Gastroesophageal sphincter (tissue), 3 donors: ENCODE data around the gene OAS1.
"Not testable (repeated sequence)": the region's sequence is repeated elsewhere in the genome, so short reads cannot be mapped to it uniquely, and the experiment has no call there.

Experiments
- POLR2AphosphoS5 ChIP-seq: sonication (generic); formaldehyde crosslinking; IDR thresholded peaks from one replicate; pipeline ENCODE4 v1.6.1; 2017; ENCODE audit warnings: antibody characterized with exemption
- TF ChIP-seq, protein P1 (sequence below), 4 experiments: fragments of 200-600 bp in 2 of 4; fragments of 450-650 bp in 2 of 4; sonication (generic) in 1 of 4; IDR thresholded peaks; one replicate each; pipeline ENCODE4 v1.5.1; 2017 to 2019; ENCODE audit warnings: antibody characterized with exemption in 4 of 4, mild to moderate bottlenecking in 2 of 4, moderate library complexity in 2 of 4

GRCh38 chr12:112913888-112914287 is 7.1 kb downstream of the OAS1 start:
- TF ChIP-seq, protein P1, sequence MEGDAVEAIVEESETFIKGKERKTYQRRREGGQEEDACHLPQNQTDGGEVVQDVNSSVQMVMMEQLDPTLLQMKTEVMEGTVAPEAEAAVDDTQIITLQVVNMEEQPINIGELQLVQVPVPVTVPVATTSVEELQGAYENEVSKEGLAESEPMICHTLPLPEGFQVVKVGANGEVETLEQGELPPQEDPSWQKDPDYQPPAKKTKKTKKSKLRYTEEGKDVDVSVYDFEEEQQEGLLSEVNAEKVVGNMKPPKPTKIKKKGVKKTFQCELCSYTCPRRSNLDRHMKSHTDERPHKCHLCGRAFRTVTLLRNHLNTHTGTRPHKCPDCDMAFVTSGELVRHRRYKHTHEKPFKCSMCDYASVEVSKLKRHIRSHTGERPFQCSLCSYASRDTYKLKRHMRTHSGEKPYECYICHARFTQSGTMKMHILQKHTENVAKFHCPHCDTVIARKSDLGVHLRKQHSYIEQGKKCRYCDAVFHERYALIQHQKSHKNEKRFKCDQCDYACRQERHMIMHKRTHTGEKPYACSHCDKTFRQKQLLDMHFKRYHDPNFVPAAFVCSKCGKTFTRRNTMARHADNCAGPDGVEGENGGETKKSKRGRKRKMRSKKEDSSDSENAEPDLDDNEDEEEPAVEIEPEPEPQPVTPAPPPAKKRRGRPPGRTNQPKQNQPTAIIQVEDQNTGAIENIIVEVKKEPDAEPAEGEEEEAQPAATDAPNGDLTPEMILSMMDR (IDR thresholded peaks at IDR 0.05), result not testable (repeated sequence)
- TF ChIP-seq POLR2AphosphoS5, result not testable (repeated sequence)
